ENCODE results near the gene SEMA3B.

GRCh38 chr3:50287262-50287661 is 18.3 kb downstream of the SEMA3B start:
- TF ChIP-seq POLR2A (IDR thresholded peaks at IDR 0.05; ENCODE audit: low read depth, low read length) (no peak), MYC (IDR thresholded peaks at IDR 0.05; ENCODE audit: low read depth, low read length) (no peak), CTCF (IDR thresholded peaks at IDR 0.05; ENCODE audit: extremely low read depth in 1 of 2, insufficient read depth in 1 of 2, low read depth in 1 of 2, low read length in 2 of 2) (no peak)
